ENCODE data around the gene AHRR. TPM values are rescaled to one million over a fixed set of nuclear protein-coding genes. Genes with fewer than 3 reads are reported as not detected.
A peak's percentile ranks its signal among the peaks of the same experiment; 100 is the strongest.
"Not testable (repeated sequence)": the region's sequence is repeated elsewhere in the genome, so short reads cannot be mapped to it uniquely, and the experiment has no call there.

AHRR gene
- total RNA-seq, 1 experiment from 2014 or later = 0.20 TPM

DNA sequence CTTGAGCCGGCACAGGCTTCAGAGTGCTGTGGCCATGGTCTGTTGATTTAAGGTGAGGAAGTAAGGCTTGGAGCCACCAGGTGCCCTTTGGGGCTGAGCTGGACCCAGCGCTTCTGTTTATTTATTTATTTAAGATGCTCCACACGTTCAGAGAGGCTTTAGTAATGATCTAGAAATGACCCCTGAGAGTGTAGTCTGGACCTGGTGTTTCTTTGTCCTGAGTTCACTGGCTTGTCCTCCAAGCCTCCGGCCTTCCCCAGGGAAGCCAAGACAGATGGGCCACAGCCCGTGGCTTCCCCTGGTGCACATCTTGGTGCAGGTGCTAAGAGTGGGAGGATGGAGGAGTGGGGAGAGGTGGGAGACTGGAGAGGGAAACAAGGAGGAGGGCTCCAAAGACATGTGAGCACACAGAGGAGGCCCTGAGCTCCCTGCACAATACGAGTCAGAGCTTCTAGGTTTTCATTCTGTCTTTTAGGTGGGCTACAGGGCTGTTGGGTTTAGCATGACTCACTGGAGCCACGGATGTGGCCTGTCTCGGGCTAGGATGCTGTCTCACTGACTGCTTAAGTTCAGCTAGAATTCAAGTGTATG, 56.9 kb downstream of the AHRR start:
- no peak overlapping the region for H3K27ac ChIP-seq
- DNase-seq = no peak

DNA sequence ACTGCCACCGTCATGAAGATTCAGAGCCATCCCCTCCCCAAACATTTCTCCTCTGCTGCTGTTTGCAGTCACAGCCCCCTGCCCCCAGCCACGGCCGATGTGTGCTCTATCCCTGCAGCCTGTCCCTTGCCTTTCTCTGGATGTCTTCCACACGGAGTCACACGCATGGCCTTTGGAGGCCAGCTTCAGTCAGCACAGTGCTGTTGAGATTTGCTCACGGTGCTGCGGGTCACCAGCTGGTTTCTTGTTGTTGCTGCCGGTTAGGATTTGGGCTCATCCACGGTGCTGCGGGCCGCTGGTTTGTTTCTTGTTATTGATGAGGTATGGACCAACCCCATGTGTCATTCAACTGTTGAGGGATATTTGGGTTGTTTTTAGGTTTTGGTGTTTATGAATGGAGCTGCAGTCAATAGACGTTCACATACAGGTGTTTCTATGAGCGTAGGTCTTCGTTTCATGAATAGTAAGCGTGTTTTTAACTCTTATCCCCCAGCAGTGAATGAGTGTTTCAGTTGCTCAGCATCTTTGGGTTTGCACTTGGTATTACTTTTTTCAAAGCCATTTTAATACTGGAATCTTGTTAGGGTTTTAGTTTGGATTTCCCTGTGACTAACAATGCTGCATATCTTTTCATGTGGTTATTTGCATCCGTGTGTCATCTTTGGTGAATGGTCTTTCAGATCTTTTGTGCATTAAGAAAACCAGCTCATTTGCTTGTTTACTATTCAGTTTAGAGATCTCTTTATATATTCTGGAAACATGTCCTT, 57.6 kb downstream of the AHRR start:
- Histone ChIP-seq H3K4me1 (no peaks in the 10 kb centered on the region), H3K4me3 (no peak overlapping the region)
- DNase-seq = no peak

More for the DNA sequence above, 56.9 kb downstream of the AHRR start:
- Histone ChIP-seq H3K4me3 (no peak overlapping the region), H3K36me3 (no peaks in the 10 kb centered on the region), H3K9me3 (replicated peaks) (no peaks in the 10 kb centered on the region), H3K27me3 (no peaks in the 10 kb centered on the region), H3K4me1 (no peaks in the 10 kb centered on the region)

DNA sequence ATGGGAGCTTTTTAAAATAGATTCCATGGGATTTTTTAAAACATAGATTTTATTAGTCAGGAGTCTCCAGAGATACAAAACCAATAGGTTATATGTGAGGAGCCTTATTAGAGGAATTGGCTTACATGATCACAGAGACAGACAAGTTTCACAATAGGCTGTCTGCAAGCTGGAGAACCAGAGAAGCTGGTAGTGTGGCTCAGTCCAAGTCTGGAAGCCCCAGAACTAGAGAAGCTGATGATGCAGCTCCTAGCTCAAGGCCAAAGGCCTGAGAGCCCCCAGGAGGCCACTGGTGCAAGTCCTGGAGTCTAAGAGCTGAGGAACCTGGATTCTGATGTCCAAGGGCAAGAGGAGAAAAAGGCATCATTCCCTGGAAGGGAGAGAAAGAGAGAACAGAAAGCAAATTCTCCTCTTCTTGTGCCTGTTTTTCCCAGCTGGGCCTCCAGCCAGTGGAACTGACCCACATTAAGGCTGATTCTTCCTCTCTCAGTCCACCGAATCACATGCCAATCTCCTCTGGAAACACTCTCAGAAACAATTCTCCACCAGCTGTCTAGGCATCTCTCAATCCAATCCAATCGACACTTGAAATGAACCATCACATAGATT, 59.3 kb downstream of the AHRR start:
- no peaks in the 10 kb centered on the region for H3K27me3 ChIP-seq
- H3K4me3 ChIP-seq = no peak overlapping the region
- no peak overlapping the region for H3K27ac ChIP-seq
- no peaks in the 10 kb centered on the region for H3K9me3 ChIP-seq (replicated peaks)
- H3K4me1 ChIP-seq = no peaks in the 10 kb centered on the region
- no peaks in the 10 kb centered on the region for H3K36me3 ChIP-seq
- no peak for DNase-seq

More for the DNA sequence above, 57.6 kb downstream of the AHRR start:
- no peak overlapping the region for H3K27ac ChIP-seq
- H3K36me3 ChIP-seq = no peaks in the 10 kb centered on the region
- H3K9me3 ChIP-seq (replicated peaks) = no peaks in the 10 kb centered on the region
- no peaks in the 10 kb centered on the region for H3K27me3 ChIP-seq

DNA sequence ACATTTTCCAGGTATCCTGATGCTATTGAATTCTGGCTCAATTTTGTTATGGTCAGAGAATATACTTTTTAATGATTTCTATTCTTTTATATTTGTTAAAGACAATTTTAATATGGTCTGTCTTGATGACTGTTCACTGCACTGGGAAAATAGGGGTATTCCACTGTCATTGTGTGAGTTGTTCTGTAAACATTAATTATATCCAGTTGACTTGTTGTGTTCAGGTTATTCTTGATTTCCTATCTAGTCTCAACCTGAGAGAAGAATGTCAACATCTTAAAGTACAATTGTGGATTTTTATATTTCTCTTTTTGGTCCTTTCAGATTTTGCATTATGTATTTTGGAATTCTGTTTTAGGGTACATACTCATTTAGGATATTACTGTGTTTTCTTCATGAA, 61.6 kb downstream of the AHRR start:
- no peaks in the 10 kb centered on the region for H3K4me1 ChIP-seq
- no peaks in the 10 kb centered on the region for H3K36me3 ChIP-seq
- no peak overlapping the region for H3K27ac ChIP-seq
- no peak for DNase-seq
- no peaks in the 10 kb centered on the region for H3K27me3 ChIP-seq
- H3K9me3 ChIP-seq (replicated peaks) = no peaks in the 10 kb centered on the region
- no peak overlapping the region for H3K4me3 ChIP-seq

DNA sequence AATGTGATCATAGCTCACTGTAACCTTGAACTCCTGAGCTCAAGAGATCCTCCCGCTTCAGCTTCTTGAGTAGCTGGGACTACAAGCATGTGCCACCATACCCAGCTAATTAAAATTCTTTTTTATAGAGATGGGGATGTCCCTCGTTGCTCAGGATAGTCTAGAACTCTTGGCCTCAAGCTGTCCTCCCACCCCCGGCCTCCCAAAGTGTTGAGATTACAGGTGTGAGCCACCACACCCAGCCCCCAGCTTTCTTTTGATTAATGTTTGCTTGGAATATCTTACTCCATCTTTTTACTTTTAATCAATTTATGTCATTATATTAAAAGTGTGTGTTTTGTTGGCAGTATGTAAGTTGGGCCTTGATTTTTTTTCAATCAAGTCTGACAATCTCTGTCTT, 62.1 kb downstream of the AHRR start:
- Histone ChIP-seq H3K4me1 (no peaks in the 10 kb centered on the region), H3K27ac (no peak overlapping the region), H3K9me3 (replicated peaks) (no peaks in the 10 kb centered on the region), H3K36me3 (no peaks in the 10 kb centered on the region), H3K4me3 (no peak overlapping the region), H3K27me3 (no peaks in the 10 kb centered on the region)
- DNase-seq = no peak

DNA sequence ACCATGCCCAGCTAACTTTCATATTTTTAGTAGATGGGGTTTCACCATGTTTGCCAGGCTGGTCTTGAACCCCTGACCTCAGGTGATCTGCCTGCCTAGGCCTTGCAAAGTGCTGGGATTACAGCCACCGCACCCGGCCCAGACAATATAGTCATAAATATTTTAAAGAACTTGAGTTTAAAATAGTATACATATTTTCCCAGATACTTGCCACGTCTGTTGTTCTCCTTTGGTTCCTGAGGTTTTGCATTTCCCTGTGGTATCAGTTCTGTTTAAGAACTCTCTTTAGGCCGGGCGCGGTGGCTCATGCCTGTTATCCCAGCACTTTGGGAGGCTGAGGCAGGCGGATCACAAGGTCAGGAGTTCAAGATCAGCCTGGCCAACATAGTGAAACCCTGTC, 63.1 kb downstream of the AHRR start:
- not testable (repeated sequence) for H3K4me3 ChIP-seq, DNase-seq, H3K4me1 ChIP-seq

DNA sequence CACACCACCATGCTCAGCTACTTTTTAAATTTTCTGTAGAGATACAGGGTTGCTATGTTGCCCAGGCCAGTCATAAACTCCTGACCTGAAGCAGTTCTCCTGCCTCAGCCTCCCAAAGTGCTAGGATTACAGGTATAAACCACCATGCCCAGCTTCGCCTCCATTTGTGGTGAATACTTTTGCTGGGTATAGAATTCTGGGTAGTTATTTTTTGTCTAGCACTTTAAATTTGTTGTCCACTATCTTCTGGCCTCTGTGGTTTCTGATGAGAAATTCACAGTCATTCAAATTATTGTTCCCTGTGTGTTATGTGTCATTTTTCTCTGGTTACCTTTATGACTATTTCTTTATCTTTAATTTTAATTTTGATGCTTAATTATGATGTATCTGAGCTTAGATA, 63.8 kb downstream of the AHRR start:
- no peaks in the 10 kb centered on the region for H3K27me3 ChIP-seq
- no peaks in the 10 kb centered on the region for H3K9me3 ChIP-seq (replicated peaks)
- no peak overlapping the region for H3K27ac ChIP-seq
- no peak for DNase-seq
- no peak overlapping the region for H3K4me3 ChIP-seq
- H3K4me1 ChIP-seq = no peaks in the 10 kb centered on the region
- no peaks in the 10 kb centered on the region for H3K36me3 ChIP-seq

More for the DNA sequence above, 63.1 kb downstream of the AHRR start:
- H3K27me3 ChIP-seq; H3K27ac ChIP-seq; H3K36me3 ChIP-seq; H3K9me3 ChIP-seq (replicated peaks): not testable (repeated sequence)

DNA sequence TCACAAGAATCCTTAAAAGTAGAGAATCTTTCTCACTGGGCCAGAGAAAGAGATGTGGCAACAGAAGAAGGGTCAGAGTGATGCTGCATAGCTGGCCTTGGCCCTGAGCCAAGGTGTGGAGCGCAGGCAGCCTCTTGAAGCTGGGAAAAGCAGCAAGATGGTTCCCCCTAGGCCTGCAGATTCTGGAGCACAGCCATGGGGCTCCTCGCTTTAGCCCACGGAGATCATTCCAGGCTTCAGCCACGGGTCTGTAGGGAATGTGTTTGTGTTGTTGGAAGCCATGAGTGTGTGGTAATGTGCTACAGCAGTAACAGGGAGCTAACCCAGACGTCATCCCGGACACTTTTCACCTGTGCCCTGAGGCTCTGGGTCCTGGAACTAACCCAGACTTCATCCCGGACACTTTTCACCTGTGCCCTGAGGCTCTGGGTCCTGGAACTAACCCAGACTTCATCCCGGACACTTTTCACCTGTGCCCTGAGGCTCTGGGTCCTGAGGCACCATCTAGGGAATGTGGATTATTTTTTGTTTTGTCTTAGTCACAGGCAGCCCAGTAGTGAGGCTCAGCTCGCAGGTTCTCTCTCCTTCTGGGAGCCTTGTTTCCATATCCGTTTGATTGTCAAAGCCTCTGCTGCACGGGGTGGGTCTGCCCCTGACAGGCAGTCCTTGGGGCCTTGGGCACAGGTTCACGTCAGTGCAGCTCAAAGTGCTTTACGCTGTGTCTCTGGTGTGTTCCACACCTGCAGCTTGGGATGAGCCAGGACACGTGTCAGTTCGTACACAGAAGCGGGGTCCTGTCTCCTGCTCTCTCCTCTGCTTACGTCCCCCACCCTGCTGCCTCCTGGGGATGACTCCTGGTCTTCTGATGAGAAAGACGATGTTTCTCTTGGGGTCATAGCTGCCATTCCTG, 65.2 kb downstream of the AHRR start:
- Histone ChIP-seq H3K9me3 (replicated peaks) (no peaks in the 10 kb centered on the region), H3K4me1 (no peaks in the 10 kb centered on the region), H3K27ac (no peak overlapping the region), H3K36me3 (no peaks in the 10 kb centered on the region), H3K4me3 (no peak overlapping the region), H3K27me3 (no peaks in the 10 kb centered on the region)
- DNase-seq = no peak

DNA sequence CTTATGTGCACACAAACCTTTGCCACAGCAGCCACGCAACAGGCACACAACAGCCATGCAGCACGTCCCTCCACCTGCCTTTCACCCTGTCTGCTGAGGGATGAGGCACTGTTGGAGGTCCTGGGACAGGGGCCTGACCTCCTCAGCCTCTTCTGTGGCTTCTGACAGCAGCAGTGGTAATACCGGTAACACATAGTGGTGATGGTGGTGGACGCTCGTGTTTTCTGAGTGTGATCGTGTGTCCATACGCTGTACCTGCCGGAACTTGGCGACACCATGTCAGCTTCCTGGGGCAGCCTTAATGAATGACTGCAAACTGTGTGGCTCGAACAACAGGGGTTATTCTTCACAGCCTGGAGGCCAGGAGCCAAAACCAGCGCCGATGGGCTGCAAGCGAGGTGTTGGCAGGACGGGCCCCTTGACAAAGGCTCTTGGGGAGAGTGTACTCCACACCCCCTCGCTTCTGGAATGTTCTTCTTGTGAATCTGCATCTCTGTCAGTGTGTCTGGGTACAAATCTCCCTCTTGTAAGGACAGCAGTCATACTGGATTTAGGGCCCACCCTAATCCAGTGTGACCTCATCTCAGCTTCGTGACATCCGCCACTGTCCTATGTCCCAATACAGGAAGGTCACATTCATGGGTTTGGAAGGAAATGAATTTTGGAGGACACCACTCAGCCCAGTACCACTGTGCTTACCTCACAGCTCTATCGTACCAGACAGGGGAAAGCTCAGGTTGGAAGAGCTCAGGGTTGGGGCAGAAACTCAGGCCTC, 66.2 kb downstream of the AHRR start:
- no peak overlapping the region for H3K4me3 ChIP-seq
- no peaks in the 10 kb centered on the region for H3K36me3 ChIP-seq
- no peaks in the 10 kb centered on the region for H3K27me3 ChIP-seq
- H3K27ac ChIP-seq = no peak overlapping the region
- DNase-seq = no peak
- no peaks in the 10 kb centered on the region for H3K9me3 ChIP-seq (replicated peaks)
- H3K4me1 ChIP-seq = no peaks in the 10 kb centered on the region

DNA sequence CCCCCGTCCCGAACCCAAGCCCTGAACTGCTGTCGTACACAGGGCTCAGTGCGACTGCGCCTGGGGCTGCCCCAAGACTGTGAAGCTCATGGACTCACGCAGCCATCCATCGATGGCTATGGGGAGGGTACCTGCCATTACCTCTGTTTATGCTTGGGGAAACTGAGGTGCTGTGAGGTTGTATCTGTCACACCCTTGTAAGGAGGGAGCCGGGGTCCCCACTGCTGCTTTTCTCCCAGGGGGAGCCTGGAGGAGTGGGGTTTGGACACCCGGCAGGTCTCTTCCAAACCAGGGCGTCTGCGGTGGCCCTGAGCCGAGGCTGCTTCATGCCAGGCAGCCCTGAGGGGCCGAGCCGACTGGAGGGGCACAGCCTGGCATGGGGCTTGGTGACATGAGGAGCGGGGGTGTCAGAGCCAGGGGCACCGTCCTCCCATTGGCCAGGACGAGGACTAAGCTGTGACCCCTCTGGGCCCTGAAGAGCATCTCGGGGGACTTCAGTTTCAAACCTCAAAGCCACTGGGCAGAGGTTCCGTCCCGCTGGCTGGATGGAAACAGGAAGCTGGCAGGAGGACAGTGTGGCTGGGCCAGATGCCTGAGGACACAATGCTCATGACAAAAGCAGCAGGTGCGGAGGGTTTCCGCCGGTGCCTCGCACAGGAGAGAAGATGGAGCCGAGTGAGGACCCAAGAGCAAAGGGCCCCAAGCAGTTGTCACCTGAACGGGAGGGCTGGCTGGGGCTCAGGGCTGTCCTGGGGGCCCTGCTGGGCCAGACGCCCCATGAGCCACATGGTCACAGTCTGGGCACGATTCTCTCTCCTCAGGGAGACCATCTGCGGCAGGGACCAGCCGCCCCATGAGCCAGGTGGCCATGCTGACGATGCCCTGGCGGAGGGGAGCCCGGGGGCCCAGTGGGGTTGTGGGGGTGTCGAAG, 67.0 kb downstream of the AHRR start:
- H3K36me3 ChIP-seq = no peaks in the 10 kb centered on the region
- H3K4me1 ChIP-seq = no peaks in the 10 kb centered on the region
- no peaks in the 10 kb centered on the region for H3K27me3 ChIP-seq
- H3K9me3 ChIP-seq (replicated peaks) = no peaks in the 10 kb centered on the region
- DNase-seq = peak in 1 of 2 experiments; percentile 13
- H3K27ac ChIP-seq = no peak overlapping the region
- no peak overlapping the region for H3K4me3 ChIP-seq

DNA sequence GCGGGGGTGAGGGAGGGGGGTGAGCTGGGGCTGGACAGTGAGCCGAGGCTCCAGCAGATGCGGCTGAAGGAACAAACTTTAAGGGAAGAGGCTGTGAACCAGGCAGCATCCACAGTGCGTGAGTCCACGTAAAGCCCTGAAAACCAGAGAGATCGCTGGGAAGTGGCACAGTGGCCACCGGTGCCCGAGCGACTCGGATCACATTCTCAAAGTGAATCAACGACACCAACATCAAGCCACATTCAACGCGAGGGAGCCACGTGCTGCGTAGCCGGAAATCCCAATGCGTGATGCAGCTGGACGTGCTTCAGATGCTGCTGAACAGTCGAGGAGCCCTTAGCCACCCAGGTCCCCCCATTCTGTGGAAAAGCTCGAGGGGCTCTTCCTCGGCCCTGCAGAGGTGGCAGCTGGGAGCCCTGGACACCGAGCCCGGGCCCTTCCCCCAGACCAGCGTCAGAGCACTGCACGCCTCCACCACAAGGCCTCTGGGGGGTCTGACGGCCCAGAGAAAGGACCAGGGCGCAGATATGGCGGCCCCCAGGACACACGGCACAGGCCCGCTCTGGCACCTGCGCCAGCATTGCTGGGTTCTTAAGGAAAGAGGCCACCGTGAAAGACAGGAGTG, 67.8 kb downstream of the AHRR start:
- Histone ChIP-seq H3K36me3 (no peaks in the 10 kb centered on the region), H3K4me1 (no peaks in the 10 kb centered on the region), H3K9me3 (replicated peaks) (no peaks in the 10 kb centered on the region), H3K4me3 (no peak overlapping the region), H3K27me3 (no peaks in the 10 kb centered on the region), H3K27ac (no peak overlapping the region)
- no peak for DNase-seq

DNA sequence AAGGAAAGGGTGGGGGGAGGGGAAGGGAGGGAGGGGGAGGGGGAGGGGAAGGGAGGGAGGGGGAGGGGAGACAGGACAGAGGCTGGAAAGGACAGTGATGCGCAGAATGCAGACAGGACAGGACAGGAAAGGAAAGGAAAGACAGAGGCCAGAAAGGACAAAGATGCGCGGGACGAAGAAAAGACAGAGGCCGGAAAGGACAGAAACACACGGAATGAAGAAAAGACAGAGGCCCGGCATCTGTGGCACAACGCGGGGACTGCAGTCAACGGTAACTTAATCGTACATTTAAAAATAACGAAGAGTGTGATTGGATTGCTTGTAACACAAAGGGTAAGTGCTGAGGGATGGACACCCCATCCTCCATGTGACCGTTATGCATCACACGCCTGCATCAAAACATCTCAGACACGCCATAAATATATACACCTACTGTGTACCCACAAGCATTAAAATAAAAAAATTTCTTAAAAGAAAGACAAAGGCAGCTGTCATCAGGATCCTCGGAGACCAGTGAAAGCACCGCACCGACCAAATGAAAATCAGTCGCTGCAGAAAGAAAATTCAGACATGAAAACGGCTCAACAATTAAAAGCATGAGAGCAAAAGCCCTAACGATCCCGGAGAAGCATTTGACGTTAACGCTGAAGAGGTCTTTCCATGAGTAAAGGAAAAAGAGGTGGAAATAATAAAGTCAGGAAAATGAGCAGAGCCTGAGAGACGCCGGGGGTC, 68.5 kb downstream of the AHRR start:
- Histone ChIP-seq H3K4me1 (no peaks in the 10 kb centered on the region), H3K4me3 (no peak overlapping the region), H3K9me3 (replicated peaks) (no peaks in the 10 kb centered on the region), H3K27me3 (no peaks in the 10 kb centered on the region), H3K36me3 (no peaks in the 10 kb centered on the region), H3K27ac (no peak overlapping the region)
- DNase-seq = no peak
